GM21717 (cell line): ENCODE data around the gene NDRG2.
"Not testable (repeated sequence)": the region's sequence is repeated elsewhere in the genome, so short reads cannot be mapped to it uniquely, and the experiment has no call there.

ENCODE experiments used
- ATAC-seq: cut with Tn5 transposase; IDR thresholded peaks from one replicate; pipeline ENCODE4 v1.9.1; 2021; ENCODE audit warnings: mild to moderate bottlenecking, moderate library complexity; ENCODE audit not compliant: unreplicated experiment

The NDRG2 gene

GRCh38 chr14:21015312-21015711 is 9.5 kb downstream of the NDRG2 start:
- no peak for ATAC-seq

DNA sequence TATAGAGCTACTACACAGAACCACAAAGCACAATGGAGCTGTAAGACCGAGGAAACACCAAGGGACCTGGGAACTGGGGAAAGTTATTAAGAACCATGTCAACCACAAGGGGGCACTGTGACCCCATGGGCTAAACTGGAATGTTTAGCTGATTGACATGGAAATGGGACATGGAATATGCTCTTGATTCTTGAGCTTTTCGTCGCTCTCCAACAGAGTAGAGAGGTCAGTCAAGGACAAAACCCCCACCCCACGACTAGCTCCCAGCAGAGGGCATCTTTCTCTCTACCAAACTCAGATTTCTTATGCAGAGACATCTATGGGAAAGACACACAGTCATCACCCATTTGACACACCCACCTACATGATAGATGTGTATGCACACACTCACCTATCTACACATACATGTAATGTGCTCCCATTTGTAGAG is 10.1 kb downstream of the NDRG2 start:
- ATAC-seq = no peak

DNA sequence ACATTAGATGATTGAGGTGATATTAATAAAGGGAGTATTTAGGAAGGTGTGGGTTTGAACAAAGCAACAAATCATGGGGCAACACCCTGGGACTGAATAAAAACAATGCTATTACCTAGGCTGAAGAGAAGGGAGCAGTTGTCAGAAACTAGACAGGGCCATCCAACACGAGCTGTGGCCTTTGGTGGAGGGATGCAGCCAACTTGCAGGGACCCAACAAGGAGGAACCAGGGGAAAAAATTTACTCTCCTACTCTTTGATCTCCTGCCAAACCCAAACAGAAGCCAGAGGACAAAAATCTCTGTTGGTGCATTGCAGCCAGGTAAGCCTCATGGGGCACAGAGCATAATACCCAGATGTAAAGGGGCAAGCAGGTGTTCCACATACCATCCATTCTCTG is 13.7 kb downstream of the NDRG2 start:
- no peak for ATAC-seq

GRCh38 chr14:21009721-21010120 is 15.1 kb downstream of the NDRG2 start:
- ATAC-seq = not testable (repeated sequence)

DNA sequence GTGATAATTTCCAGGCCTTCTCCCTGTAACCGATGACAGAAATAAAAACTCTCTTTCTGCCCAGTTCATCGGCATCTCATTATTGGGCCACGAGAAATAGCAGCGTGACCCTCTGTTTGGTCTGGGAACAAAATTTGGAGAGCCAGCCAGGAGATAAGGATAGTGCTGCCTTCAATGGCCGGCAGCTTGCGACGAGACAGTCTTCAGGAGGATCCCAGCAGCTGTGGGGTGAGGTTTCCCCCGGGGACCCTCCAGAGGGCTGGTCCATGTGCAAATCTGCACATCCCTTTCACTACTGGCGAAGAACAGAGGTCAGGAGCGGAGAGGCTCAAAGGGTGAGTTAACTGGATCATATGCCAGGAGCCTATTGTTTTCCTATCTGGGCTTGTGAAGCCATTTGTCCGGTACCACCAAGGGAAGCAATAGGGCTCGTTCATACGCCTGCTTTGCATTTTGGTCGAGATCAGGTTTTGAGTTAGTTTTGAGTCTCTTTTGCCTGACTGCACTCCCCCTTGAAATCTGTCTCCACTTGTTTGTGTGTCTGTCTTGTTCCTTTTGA is 21.0 kb downstream of the NDRG2 start:
- ATAC-seq = no peak

DNA sequence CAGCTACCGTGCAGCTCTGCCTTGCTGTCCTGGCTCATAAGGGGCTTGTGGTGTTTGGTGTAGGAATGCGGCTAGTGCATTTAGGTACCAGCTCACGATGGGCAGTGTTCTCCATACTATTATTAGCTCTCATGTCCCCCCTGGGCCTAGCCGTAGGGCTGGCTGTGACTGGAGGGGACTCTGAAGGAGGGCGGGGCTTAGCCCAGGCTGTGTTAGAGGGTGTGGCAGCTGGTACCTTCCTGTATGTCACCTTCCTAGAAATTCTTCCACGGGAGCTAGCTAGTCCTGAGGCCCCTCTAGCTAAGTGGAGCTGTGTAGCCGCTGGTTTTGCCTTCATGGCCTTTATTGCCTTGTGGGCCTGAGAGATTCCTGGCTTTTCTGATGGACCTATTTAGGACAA is 23.6 kb downstream of the NDRG2 start:
- ATAC-seq = no peak

DNA sequence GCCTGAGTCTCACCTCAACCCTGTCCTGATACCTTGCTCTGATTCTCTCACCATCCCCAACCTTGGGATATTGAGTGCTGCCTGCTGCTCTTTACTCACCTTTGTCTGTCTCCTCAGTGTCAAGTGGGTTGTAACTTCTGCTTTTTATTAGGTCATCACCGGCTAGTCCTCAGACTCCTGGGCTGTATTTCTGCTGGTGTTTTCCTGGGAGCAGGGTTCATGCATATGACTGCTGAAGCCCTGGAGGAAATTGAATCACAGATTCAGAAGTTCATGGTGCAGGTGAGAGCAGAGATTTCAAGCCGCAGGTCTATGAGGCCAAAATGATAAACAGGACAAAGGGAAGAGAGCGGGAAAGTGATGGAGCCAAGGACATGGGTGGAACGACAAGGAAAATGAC is 25.3 kb downstream of the NDRG2 start:
- ATAC-seq = no peak

DNA sequence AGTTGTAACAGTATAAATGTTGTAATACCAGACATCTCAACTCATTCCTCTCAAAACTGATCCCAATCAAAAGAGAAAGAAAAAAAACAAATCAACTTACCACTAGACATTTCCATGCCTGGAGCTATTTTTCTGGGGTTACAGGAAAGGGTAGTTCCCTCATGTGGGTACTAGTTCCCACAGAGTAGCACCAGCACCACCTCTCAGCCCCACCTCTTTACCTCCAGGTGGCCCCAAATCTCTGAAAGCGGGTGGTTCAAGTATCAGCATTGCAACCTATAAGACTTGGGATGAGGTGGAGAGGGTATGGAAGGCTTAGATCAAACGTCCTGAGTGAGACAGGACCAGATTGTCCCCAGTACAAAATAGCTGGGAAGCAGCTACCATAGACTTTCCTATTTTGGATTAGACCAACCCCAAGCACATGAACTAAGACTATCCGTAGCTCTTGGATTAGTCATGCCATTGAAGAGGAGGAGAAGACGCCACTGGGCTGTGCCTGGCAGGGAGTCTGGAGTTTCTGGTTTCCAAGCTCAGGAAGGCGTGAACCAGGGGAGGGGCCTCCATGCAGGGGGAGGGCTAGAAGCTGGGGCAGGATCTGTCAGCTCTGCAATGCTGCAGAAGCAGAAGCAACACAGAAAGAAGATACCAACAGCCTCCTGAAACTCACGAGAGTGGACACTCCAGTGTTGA is 26.0 kb downstream of the NDRG2 start, which contains the start of gene SLC39A2:
Gene SLC39A2 (plus strand): TSS at position 620 of the 693 bp plus-strand sequence. CDS start 154 bp downstream, outside the sequence.
- ATAC-seq = no peak

DNA sequence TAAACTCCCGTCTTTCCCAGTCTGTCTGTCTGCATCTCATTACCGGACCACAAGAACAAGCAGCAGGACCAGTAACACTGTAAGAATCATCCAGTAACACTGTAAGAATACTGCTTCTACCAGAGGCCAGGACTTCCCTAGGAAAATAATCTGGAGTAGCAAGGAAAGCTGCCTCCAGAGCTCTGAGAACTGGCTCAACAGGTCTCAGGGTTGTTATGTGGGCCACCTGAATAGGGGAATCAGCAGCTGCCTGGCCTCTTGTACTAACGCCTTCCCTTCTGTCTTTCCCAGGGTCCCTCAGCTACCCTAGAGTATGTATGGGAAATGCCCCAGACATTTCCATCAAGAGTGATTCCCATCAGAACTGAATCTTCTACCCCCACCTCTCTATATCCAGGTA is 26.7 kb downstream of the NDRG2 start:
- ATAC-seq = no peak

GRCh38 chr14:20997564-20997963 is 27.3 kb downstream of the NDRG2 start:
- ATAC-seq = no peak

GRCh38 chr14:20997115-20997514 is 27.7 kb downstream of the NDRG2 start:
- no peak for ATAC-seq

DNA sequence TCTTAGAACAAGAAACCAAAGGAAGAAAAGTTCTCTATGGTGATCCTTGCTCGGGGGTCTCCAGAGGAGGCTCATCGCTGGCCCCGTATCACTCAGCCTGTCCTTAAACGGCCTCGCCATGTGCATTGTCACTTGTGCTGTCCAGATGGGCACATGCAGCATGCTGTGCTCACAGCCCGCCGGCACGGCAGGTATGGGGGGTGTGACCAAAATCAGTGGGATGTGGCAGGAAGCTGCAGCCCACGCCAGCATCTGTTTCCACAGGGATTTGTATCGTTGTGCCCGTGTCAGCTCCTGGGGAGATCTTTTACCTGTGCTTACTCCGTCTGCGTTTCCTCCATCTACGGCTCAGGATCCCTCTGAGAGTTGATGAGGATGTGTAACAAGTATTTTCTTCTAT is 28.3 kb downstream of the NDRG2 start:
- ATAC-seq = no peak

GRCh38 chr14:20989787-20990600 is 34.9 kb downstream of the NDRG2 start, which contains the start of gene METTL17:
METTL17 (plus strand) TSS chr14:20989980; CDS start chr14:20990003, 23 bp downstream.
- ATAC-seq = peak; percentile 91

GRCh38 chr14:20989471-20989786 is 35.4 kb downstream of the NDRG2 start:
- ATAC-seq = no peak

DNA sequence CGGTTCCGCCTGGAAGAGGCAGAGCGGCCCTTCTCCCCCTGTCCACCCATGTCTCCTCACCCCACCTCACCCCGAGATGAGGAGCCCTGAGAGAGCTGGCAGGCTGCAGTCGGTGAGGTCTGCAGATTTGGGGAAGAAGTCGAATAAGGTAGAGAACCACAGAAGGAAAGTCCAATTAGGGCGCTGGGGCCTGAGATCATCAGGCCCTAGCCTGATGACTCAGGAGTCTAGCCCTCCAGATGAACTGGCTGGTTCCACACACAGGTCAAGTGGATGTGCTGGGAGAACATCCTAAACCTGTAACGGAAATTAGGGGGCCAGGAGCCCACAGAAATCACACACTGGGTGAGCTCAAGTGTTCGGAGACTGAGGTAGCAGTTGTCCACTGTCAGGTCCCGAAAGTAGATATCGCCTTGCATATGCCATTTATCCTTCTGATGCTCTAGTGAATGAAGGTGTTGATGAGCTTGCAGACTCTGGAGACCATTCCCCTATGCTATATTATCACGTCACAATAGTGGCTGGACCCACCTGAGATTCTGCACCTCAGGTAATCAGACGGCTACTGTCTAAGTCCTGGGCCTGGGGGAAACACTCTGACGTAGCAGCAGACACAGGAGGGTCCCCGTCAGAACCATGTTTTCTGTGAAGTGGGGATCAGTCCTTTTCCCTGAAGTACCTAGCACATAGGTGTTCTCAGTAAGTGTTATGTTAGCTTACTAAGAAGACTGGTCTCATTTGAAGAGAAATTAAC is 36.0 kb downstream of the NDRG2 start:
- no peak for ATAC-seq

GRCh38 chr14:20986811-20987210 is 38.0 kb downstream of the NDRG2 start:
- ATAC-seq = no peak

DNA sequence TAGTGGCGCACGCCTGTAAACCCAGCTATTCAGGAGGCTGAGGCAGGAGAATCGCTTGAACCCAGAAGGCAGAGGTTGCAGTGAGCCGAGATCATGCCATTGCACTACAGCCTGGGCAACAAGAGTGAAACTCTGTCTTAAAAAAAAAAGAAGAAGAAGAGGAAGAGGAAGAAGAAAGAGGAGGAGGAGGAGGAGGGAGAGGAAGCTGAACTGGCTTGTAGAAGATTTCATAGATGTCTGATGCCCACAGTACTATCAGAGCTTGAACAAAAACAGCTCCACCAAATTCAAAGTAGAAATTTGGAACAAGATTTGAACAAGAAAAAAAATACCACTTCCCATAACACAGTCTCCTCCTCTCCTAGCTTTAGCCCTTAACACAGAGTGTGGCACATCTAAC is 39.2 kb downstream of the NDRG2 start:
- not testable (repeated sequence) for ATAC-seq

DNA sequence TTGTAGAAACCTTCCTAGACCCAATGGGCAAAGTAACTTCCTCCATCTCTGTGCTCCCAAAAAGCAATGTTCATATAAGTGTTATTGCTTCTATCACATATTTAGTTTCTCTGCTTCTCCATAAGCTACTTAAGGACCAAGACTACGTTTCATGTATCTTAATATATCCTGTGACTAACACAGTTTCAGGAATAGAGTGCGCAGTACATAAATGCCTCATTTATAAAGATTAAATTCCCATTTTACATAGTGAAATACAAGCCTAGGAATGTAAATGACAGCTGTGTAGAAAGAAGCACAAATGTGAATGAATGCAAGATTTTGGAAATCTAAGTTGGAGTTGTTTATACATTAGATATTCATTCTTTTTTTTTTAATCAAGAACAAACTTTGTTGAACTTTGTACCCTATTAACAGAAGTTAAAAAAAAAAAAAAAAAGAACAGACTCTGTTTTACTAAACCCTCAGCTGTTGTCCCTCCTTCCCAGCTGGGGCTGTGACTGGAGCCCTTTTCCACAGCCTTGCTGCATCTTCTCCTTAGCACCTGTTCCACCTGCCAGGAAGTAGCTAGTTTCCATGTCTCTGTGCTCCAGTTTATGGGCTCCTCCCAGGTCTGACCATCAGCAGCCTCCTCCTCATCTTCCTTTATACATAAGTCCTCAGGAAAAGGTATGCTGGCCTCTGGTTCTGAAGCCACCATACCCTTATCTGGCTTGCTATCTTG is 42.1 kb downstream of the NDRG2 start:
- ATAC-seq = no peak

DNA sequence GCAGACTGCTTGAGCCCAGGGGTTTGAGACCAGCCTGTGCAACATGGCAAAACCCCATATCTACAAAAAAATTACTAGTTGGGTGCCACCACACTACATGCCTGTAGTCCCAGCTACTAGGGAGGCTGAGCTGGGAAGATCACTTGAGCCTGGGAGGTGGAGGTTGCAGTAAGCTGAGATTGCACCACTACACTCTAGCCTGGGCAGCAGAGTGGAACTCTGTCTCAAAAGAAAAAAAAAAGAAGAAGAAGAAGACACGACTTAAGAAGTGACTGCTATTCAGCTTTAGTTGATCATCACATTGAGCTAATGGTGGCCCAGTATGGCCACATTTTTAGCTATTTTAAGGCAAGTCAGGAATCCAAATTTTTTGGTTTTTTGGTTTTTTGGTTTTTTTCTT is 44.0 kb downstream of the NDRG2 start:
- ATAC-seq = no peak

DNA sequence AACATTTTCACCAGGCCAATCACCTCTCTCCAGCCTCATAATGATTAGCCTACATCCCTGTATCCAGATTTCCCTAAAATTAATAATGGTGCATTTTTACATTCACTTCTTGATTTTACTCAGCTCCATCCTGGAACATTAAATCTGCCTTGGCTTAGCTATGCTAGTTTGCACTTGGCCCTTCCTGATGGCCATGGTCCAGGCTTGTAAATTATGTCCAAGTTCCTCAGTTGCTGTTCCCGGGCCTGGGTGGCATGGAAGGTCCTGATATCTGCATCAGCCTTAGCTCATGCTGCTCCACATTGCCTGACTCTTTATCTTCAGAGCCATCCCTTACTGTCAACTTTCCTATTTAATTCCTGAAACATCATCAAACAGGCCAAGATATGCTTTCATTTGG is 46.2 kb downstream of the NDRG2 start:
- no peak for ATAC-seq

GRCh38 chr14:20976291-20976690 is 48.6 kb downstream of the NDRG2 start:
- ATAC-seq = no peak
